ENCODE data around the gene MEPCE. TPM values are rescaled to one million over a fixed set of nuclear protein-coding genes. Genes with fewer than 3 reads are reported as not detected.
A peak's percentile ranks its signal among the peaks of the same experiment; 100 is the strongest.
"Not testable (repeated sequence)": the region's sequence is repeated elsewhere in the genome, so short reads cannot be mapped to it uniquely, and the experiment has no call there.

Gene MEPCE
- total RNA-seq, 2 donors from 2014 or later: 27.2 to 39.1 TPM

GRCh38 chr7:100437150-100438100 is 7.8 kb downstream of the MEPCE start:
- no peak for TF ChIP-seq CTCF (IDR thresholded peaks at IDR 0.05)
- peak overlapping the region in 1 of 2 donors; percentile 92 for H3K9ac ChIP-seq (ENCODE audit: low read depth in 2 of 2, low read length in 2 of 2)
- peaks cover 10% of the 10 kb centered on the region for H3K4me1 ChIP-seq
- no peak overlapping the region for H3K27ac ChIP-seq
- no peaks in the 10 kb centered on the region for H3K27me3 ChIP-seq
- DNase-seq: no peak
- peaks cover 5% of the 10 kb centered on the region for H3K36me3 ChIP-seq
- intact Hi-C loops (cut with DNase I): no loop called here
- no peak overlapping the region for H3K4me3 ChIP-seq
- no peaks in the 10 kb centered on the region for H3K9me3 ChIP-seq

DNA sequence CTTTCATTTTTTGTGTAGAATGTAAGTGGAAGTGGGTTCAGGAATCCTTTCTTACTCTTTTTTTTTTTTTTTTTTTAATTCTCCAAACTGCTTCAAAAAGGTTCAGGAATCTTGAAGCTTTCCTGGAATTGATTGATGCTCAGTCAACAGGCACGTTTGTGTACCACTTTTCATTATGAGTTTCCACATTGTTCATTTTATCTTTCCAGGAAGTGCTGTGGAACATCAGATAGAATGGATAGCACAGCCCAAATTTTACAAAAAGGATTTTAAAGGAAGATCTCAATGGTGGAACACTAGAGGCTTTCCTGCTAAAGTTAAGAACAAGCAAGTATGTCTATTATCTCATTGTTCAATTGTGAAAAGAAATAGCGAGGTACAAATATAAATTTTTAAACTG is 8.5 kb downstream of the MEPCE start:
- Histone ChIP-seq H3K4me1 (peaks cover 10% of the 10 kb centered on the region), H3K9ac (ENCODE audit: low read depth in 2 of 2, low read length in 2 of 2) (no peak overlapping the region), H3K4me3 (no peak overlapping the region), H3K9me3 (no peaks in the 10 kb centered on the region), H3K36me3 (peaks cover 5% of the 10 kb centered on the region), H3K27ac (no peak overlapping the region), H3K27me3 (no peaks in the 10 kb centered on the region)
- no peak for DNase-seq
- intact Hi-C loops (cut with DNase I): no loop called here
- no peak for TF ChIP-seq CTCF (IDR thresholded peaks at IDR 0.05)

DNA sequence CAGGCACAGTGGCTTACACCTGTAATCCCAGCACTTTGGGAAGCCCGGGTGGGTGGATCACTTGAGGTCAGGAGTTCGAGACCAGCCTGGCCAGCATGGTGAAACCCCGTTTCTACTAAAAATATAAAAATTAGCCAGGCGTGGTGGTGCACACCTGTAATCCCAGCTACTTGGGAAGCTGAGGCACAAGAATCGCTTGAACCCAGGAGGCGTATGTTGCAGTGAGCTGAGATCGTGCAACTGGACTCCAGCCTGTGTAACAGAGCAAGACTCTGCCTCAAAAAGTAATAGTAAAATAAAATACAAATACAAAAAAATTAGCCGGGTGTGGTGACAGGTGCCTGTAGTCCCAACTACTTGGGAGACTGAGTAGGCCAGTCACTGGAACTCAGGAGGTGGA is 9.1 kb downstream of the MEPCE start:
- H3K36me3 ChIP-seq, H3K27ac ChIP-seq: not testable (repeated sequence)

GRCh38 chr7:100439244-100439643 is 9.6 kb downstream of the MEPCE start:
- H3K4me3 ChIP-seq; H3K36me3 ChIP-seq; DNase-seq; H3K4me1 ChIP-seq; H3K9me3 ChIP-seq; intact Hi-C loops (cut with DNase I); H3K27me3 ChIP-seq; H3K27ac ChIP-seq; H3K9ac ChIP-seq (ENCODE audit: low read depth in 2 of 2, low read length in 2 of 2): not testable (repeated sequence)

More for the DNA sequence above, 9.1 kb downstream of the MEPCE start:
- H3K9me3 ChIP-seq; H3K9ac ChIP-seq (ENCODE audit: low read depth in 2 of 2, low read length in 2 of 2); H3K27me3 ChIP-seq; DNase-seq; H3K4me3 ChIP-seq; intact Hi-C loops (cut with DNase I); H3K4me1 ChIP-seq: not testable (repeated sequence)

- Histone ChIP-seq H3K9ac (ENCODE audit: low read depth in 2 of 2, low read length in 2 of 2) (no peak overlapping the region), H3K36me3 (no peaks in the 10 kb centered on the region), H3K27ac (no peak overlapping the region), H3K4me3 (no peak overlapping the region), H3K9me3 (no peaks in the 10 kb centered on the region), H3K27me3 (no peaks in the 10 kb centered on the region), H3K4me1 (no peaks in the 10 kb centered on the region)
- DNase-seq: no peak
- no peak for TF ChIP-seq CTCF (IDR thresholded peaks at IDR 0.05)
- intact Hi-C loops (cut with DNase I): no loop called here
Measured at GRCh38 chr7:100441641-100442535, 12.3 kb downstream of the MEPCE start.

- no peak for DNase-seq
Measured at GRCh38 chr7:100443096-100443840, 13.6 kb downstream of the MEPCE start.

More at GRCh38 chr7:100443096-100443840, 13.6 kb downstream of the MEPCE start:
- H3K27ac ChIP-seq: no peak overlapping the region
- TF ChIP-seq CTCF (IDR thresholded peaks at IDR 0.05): no peak
- no peaks in the 10 kb centered on the region for H3K27me3 ChIP-seq
- no peaks in the 10 kb centered on the region for H3K9me3 ChIP-seq
- H3K4me3 ChIP-seq: no peak overlapping the region
- H3K36me3 ChIP-seq: no peaks in the 10 kb centered on the region
- H3K9ac ChIP-seq (ENCODE audit: low read depth in 2 of 2, low read length in 2 of 2): no peak overlapping the region
- intact Hi-C loops (cut with DNase I): no loop called here
- no peaks in the 10 kb centered on the region for H3K4me1 ChIP-seq

All from colonic mucosa (tissue), 4 donors.